ENCODE results near the gene FAM185A.
"Not testable (repeated sequence)": the region's sequence is repeated elsewhere in the genome, so short reads cannot be mapped to it uniquely, and the experiment has no call there.

FAM185A gene

GRCh38 chr7:102748605-102749444 is at the start of gene FAM185A:
Gene FAM185A, plus strand, starts transcription at chr7:102748999. Its CDS starts 209 bp downstream, at chr7:102749208.
- in situ Hi-C loops (cut with HindIII; ENCODE audit: low sequenced_read_pairs): not testable (repeated sequence)

- in situ Hi-C loops (cut with HindIII; ENCODE audit: low sequenced_read_pairs): not testable (repeated sequence)
Observed at GRCh38 chr7:102713011-102713690, 35.6 kb upstream of the FAM185A start.

- in situ Hi-C loops (cut with HindIII; ENCODE audit: low sequenced_read_pairs): not testable (repeated sequence)
Observed at GRCh38 chr7:102713691-102714080, 35.1 kb upstream of the FAM185A start.

- in situ Hi-C loops (cut with HindIII; ENCODE audit: low sequenced_read_pairs): not testable (repeated sequence)
Observed at GRCh38 chr7:102714774-102715522, 33.9 kb upstream of the FAM185A start.

GRCh38 chr7:102715718-102716117 is 33.1 kb upstream of the FAM185A start:
- in situ Hi-C loops (cut with HindIII; ENCODE audit: low sequenced_read_pairs): not testable (repeated sequence)

GRCh38 chr7:102718491-102718890 is 30.3 kb upstream of the FAM185A start:
- in situ Hi-C loops (cut with HindIII; ENCODE audit: low sequenced_read_pairs): not testable (repeated sequence)

- in situ Hi-C loops (cut with HindIII; ENCODE audit: low sequenced_read_pairs): not testable (repeated sequence)
Observed at GRCh38 chr7:102726170-102726569, 22.6 kb upstream of the FAM185A start.

GRCh38 chr7:102729670-102730069 is 19.1 kb upstream of the FAM185A start:
- in situ Hi-C loops (cut with HindIII; ENCODE audit: low sequenced_read_pairs): not testable (repeated sequence)

GRCh38 chr7:102730431-102730830 is 18.4 kb upstream of the FAM185A start:
- in situ Hi-C loops (cut with HindIII; ENCODE audit: low sequenced_read_pairs): not testable (repeated sequence)

GRCh38 chr7:102742002-102742771 is 6.6 kb upstream of the FAM185A start:
- in situ Hi-C loops (cut with HindIII; ENCODE audit: low sequenced_read_pairs): not testable (repeated sequence)

GRCh38 chr7:102743861-102744260 is 4.9 kb upstream of the FAM185A start:
- in situ Hi-C loops (cut with HindIII; ENCODE audit: low sequenced_read_pairs): not testable (repeated sequence)

- in situ Hi-C loops (cut with HindIII; ENCODE audit: low sequenced_read_pairs): not testable (repeated sequence)
Observed at GRCh38 chr7:102745494-102746288, 3.1 kb upstream of the FAM185A start.

- in situ Hi-C loops (cut with HindIII; ENCODE audit: low sequenced_read_pairs): not testable (repeated sequence)
Observed at GRCh38 chr7:102749445-102749786, 617 bp downstream of the FAM185A start.

GRCh38 chr7:102758227-102758626 is 9.4 kb downstream of the FAM185A start:
- in situ Hi-C loops (cut with HindIII; ENCODE audit: low sequenced_read_pairs): not testable (repeated sequence)

GRCh38 chr7:102759934-102760333 is 11.1 kb downstream of the FAM185A start:
- in situ Hi-C loops (cut with HindIII; ENCODE audit: low sequenced_read_pairs): not testable (repeated sequence)

- in situ Hi-C loops (cut with HindIII; ENCODE audit: low sequenced_read_pairs): not testable (repeated sequence)
Observed at GRCh38 chr7:102761234-102761633, 12.4 kb downstream of the FAM185A start.

- in situ Hi-C loops (cut with HindIII; ENCODE audit: low sequenced_read_pairs): not testable (repeated sequence)
Observed at GRCh38 chr7:102763295-102763905, 14.6 kb downstream of the FAM185A start.

- in situ Hi-C loops (cut with HindIII; ENCODE audit: low sequenced_read_pairs): not testable (repeated sequence)
Observed at GRCh38 chr7:102769657-102770192, 20.9 kb downstream of the FAM185A start.

- in situ Hi-C loops (cut with HindIII; ENCODE audit: low sequenced_read_pairs): not testable (repeated sequence)
Observed at GRCh38 chr7:102770467-102770866, 21.7 kb downstream of the FAM185A start.

Measured in endothelial cell of hepatic sinusoid (primary cell).